ENCODE measurements around the gene SLC4A2.
A peak's percentile ranks its signal among the peaks of the same experiment; 100 is the strongest.

DNA sequence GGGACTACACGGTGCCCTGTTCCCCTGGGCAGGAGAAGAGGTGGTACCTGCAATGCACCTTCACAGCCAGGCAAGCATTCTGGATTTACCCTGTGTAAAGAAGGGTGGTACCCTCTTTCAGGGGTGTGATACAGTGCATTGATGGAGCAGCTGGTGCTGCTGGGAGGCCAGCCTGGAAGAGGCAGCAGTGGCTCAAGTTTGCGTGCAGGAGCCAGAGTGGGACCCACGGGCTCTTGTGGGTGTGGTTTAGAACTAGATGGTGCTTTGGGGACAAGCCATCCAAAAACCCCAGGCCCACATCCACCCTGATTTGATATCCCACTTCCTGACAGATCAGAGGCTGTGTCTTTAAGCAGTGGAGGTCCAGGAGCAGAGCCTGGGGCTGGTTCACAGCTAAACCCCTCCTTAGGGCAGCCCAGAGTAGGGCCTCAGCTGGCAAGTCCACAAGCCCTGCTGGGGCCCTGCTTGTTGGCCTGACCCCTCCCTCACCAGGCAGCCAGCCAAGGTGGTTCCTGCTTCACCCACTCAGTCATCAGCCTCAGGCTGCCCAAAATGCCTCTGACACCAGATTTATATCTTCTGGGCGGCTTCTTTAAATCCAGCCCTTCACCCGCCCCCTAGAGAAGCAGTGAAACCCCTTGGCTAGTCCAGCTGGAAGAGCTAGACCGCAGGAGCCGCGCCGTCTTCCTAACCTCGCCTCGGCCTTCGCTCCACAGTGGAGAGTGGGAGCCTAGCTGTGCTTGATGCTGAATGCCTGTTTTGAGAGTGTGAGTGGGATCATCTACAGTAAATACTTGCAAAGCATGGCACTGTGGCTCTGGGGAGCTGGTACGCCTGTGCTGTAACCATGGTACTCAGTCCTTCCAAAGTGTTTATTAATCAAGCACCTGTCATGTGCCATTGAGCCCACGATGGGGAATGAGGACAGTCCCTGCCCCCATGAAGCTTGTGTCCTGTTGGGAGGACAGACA lies 12.5 kb upstream of the SLC4A2 start:
- TF ChIP-seq GATA3 (IDR thresholded peaks at IDR 0.05; ENCODE audit: low read depth, low read length) (no peak), GATA2 (IDR thresholded peaks at IDR 0.05; ENCODE audit: low read depth, low read length) (peak; percentile 61)
